LHCN-M2 (cell line): Measurements from ENCODE around the gene FAM20C. TPM values are rescaled to one million over a fixed set of nuclear protein-coding genes. Genes with fewer than 3 reads are reported as not detected.
"Not testable (repeated sequence)": the region's sequence is repeated elsewhere in the genome, so short reads cannot be mapped to it uniquely, and the experiment has no call there.

ENCODE experiments used
- DNase-seq: peaks from one replicate; pipeline ENCODE4 v3.0.0-alpha.2; 2012; ENCODE audit warnings: low read depth
- total RNA-seq: library from RNA; depleted of rRNA; stranded (reverse); fragments of >200 nt; gene quantifications from 2 replicates; pipeline ENCODE4 v1.2.3, GENCODE V29; 2014

Gene FAM20C
- total RNA-seq, 1 experiment from 2014 or later: 36.4 TPM

DNA sequence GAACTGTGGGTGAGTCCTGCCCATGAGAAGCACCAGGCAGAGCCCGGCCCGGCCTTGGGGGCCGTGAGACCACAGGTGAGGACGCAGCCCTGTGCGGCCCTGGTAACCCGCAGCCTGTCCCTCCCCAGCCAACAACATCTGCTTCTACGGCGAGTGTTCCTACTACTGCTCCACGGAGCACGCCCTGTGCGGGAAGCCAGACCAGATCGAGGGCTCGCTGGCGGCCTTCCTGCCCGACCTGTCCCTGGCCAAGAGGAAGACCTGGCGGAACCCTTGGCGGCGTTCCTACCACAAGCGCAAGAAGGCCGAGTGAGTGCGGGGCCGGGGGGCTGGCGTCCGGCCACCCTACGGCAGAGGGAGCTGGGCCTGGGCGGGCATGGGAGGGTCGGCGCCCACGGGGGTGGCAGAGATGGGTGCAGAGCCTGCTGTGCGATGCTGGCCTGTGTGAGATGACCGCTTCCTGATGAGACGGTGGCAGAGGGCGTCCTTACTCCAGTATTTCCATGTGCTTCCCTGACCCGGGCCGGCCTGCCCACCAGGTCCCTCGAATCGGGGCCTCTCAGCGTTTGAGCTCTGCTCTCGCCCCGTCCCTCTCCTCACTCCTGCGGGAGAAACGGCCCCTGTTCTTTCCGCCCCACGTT lies 63.5 kb downstream of the FAM20C start:
- no peak for DNase-seq

DNA sequence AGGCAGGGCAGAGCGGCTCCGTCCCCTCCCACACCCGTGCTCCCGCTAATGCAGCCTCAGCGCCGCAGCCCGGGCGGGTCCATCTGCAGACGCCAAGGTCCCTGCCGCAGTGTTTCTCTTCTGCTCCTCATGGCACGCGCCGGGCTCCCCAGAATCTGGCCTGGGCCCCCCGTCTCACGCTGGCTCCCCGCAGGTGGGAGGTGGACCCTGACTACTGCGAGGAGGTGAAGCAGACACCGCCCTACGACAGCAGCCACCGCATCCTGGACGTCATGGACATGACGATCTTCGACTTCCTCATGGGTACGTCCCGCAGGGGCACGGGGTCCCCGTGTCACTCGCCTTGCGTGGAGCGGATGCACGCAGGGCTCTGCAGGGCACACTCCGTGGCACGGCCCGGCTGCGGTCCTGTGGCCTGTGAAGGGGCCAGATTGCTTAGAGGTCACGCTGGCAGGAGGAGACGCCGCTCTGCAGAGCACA lies 64.1 kb downstream of the FAM20C start:
- no peak for DNase-seq

DNA sequence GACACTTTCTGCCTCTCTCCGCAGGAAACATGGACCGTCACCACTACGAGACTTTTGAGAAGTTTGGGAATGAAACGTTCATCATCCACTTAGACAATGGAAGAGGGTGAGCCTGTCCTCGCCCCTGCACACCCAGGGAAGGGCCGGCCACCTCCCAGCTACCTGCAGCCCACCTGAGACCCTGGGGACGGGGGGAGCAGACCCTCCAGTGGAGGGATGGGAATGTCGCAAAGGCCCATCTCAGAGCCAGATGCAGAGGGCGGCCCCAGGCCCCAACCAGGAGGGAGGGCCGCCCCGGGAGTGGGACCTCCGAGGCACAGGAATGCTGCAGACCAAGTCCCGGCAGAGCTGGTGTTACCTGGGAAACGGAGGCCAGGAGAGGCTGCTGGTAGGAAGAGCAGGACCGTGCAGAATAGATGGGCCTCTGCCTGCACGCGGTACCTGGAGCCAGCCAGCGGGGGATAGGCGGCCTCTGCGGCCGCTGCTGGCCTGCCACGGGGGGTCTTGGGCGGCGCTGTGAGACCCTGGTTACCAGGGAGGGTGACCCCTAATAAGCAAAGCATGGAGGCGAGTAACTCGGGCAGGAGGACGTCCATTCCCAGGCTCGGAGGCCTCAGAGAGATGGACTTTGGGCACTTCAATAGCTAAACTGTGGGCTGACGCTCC lies 64.7 kb downstream of the FAM20C start:
- DNase-seq: no peak

- DNase-seq: no peak
Measured at GRCh38 chr7:257647-257992, 65.2 kb downstream of the FAM20C start.

DNA sequence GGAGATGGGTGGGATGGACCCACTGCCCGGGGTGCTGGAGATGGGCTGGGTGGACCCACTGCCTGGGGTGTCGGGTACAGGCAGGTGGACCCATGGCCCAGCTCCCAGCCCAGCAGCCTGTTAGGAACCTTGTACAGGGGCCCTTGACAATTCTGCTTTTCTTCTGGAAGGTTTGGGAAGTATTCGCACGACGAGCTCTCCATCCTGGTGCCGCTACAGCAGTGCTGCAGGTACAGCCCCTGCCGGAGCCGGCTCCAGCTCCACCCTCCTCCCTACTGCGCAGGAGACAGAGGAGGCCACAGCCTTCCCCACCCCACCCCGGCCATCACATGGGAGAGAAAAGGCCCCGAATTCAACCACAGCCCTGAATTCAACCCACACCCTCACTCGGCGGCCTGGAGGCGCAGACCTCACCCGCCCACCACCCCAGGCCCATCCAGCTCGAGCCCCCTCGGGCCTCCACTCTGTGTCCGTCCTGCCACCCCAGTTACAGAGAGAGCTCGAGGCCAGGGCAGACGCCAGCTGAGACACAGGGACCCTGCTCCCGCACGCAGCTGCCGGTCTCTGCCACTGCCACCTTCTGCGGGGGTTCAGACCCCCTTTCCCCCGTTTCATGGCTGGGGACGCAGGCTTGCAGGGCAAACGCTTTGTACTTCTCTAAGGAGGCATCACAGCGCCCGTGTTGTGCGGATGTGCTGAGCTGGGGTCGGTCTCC lies 66.3 kb downstream of the FAM20C start:
- no peak for DNase-seq

DNA sequence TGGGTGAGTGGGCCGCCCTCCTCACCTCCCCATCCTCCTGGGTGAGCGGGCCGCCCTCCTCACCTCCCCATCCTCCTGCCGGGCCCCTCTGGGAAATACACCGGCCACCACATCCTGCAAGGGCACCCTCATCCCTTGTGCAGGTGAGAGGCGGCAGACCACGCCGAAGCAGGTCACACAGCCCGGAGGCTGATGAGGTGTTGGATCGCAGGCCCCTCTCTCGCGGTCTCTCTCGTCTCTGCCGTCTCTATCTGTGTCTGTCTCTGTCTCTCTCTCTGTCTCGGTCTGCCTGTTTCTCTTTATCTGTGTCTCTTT lies 66.8 kb downstream of the FAM20C start:
- no peak for DNase-seq

- DNase-seq: no peak
Measured at GRCh38 chr7:259751-260405, 67.5 kb downstream of the FAM20C start.

- no peak for DNase-seq
Measured at GRCh38 chr7:260441-261281, 68.3 kb downstream of the FAM20C start.

DNA sequence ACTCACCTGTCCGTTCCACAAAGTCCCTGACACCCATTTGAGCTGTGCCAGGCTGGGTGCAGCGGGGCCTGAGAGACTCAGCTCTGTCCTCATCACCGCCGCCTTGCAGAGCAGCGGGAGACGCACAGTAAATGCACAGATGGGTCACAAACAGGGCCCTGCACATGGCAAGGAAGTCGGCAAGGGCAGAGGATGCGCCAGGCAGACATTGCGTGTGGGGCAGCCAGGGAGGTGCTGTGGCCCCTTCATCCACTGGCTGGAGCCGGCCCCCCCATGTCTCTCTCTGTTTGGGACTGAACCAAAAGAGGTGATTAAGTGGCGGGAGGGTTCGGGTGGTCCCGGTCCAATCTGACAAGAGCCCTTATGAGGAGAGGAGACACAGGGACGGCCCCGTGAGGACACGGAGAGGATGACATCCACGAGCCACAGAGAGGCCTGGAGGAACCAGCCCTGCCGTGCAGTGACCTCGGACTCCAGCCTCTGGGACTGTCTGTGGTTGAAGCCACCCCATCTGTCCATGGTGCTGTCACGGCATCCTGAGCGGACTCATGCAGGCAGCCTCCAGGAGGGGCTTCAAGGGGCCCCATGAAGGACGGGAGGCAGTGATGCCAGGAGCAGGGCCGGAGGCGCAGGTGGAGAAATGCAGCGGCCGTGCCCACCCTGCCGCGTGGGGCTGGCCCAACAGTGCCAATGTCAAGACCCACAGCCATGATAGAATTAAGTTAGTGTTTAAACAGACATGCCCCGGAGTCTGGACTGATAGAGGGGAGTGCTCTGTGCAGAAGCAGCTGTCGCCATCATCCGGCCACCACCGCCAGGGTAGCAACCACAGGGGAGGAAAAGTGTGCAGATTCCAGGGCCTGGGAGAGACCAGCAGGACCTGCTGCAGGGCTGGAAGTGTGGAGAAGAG lies 69.2 kb downstream of the FAM20C start:
- no peak for DNase-seq

DNA sequence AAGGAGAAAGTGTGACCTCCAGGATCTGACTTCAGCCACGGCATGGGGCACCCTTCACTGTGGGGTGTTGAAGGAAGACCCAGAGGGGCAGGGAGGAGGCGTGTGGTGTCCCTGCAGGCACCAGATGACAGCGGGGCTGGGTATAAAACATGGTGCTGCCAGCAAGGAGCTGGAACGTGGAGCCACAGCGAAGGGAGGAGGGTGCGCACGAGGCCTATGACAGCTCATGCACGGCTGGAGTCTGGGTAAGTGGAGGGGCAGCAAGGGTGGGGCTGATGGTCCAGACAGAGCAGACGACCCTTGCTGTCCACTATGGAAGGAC lies 69.8 kb downstream of the FAM20C start:
- no peak for DNase-seq

DNA sequence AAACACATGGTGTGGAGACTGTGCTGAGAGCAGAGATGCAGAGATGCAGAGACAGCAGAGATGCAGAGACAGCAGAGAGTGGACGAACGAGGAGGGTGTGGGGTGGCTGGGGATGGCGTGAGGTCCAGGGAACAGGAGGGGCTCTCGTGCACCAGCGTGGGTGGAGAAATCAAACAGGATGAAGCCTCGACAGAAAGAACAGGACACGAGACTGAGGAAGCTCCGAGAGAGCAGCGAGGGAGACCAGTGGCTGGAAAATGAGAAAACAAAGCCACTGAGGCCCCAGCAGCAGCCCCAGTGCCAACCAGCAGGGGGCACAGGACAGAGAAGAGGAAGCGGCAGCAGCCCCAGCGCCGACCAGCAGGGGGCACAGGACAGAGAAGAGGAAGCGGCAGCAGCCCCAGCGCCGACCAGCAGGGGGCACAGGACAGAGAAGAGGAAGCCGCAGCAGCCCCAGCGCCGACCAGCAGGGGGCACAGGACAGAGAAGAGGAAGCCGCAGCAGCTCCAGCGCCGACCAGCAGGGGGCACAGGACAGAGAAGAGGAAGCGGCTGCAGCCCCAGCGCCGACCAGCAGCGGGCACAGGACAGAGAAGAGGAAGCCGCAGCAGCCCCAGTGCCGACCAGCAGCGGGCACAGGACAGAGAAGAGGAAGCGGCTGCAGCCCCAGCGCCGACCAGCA lies 70.4 kb downstream of the FAM20C start:
- not testable (repeated sequence) for DNase-seq

DNA sequence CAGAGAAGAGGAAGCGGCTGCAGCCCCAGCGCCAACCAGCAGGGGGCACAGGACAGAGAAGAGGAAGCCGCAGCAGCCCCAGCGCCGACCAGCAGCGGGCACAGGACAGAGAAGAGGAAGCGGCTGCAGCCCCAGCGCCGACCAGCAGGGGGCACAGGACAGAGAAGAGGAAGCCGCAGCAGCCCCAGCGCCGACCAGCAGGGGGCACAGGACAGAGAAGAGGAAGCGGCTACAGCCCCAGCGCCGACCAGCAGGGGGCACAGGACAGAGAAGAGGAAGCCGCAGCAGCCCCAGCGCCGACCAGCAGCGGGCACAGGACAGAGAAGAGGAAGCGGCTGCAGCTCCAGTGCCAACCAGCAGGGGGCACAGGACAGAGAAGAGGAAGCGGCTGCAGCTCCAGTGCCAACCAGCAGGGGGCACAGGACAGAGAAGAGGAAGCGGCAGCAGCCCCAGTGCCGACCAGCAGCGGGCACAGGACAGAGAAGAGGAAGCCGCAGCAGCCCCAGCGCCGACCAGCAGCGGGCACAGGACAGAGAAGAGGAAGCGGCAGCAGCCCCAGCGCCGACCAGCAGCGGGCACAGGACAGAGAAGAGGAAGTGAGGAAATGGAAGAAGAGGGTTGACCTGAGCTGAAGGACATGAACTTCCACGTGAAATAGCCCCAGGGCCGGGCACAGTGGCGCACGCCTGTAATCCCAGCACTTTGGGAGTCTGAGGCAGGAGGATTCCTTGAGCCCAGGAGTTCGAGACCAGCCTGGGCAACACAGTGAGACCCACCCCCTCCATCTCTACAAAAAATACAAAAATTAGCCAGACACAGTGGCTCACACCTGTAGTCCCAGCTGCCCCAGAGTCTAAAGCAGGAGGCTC lies 71.3 kb downstream of the FAM20C start:
- not testable (repeated sequence) for DNase-seq

DNA sequence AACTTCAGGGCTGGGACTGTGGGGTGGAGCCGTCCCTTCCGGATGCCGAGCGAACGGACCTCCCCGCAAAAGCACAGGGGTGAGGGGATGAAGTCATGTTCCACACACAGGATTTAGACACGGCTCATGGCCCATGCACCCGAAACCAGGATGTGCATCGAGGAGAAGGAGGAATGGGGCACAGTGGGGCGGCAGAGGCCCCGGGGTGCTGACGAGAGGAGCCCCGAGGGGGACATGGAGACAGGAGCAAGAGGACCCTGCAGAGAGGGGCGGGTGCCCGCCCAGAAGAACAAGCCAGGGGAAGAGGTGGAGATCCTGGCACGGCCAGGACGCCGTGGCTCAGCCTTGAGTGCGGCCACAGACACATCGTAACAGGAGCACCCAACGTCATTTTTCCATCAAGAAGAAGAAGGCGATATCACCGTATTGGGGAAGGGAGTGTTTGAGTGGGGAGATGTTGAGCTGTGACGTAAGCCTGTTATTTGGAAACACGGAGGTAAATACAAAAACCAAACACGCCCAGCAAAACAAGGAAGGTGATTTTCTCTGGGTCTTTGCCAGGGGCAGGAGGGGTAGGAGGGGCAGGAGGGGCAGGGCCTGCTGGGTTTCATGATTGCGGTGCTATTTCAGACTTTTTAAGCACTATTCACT lies 72.3 kb downstream of the FAM20C start:
- no peak for DNase-seq

GRCh38 chr7:265192-265997 lies 73.0 kb downstream of the FAM20C start:
- DNase-seq: no peak

DNA sequence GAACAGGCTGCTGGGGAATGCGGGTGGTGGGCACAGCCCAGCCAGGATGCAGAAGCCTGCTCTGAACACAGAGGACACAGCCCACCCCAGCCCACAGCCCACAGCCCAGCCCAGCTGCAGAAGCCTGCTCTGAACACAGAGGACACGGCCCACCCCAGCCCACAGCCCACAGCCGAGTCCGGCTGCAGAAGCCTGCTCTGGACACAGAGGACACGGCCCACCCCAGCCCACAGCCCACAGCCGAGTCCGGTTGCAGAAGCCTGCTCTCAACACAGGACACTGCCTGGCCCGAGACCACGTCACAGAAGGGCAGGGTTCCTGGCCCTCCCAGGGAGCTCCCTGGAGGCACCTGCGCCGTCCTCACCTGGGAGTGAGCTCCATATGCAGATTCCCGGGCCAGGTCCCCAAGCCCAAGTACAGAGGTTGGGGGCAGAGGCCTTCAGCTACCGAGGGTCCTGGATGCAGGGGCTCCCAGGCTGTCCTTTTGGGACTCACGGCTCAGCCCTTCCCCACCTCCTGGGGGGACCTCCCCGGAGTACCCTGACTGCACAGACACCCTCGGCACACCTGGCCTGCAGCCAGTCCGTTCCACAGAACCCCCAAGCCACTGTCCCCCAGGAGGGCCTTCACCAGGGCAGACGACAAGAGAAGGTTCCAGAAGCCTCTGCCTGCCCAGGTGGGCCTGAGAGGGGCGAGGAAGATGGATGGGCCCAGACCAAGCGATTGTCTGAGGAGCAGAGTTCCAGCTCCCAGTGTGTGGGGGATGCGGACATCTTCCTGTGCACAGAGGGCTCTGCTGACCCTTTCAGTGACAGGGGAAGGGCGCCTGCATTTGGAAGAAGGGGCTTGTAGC lies 73.9 kb downstream of the FAM20C start:
- no peak for DNase-seq
